T-cell (primary cell): ENCODE results near the gene MAPK8IP1. TPM values are rescaled to one million over a fixed set of nuclear protein-coding genes. Genes with fewer than 3 reads are reported as not detected.
"Not testable (repeated sequence)": the region's sequence is repeated elsewhere in the genome, so short reads cannot be mapped to it uniquely, and the experiment has no call there.

Experiments used
- ATAC-seq, 4 experiments: fragments of 200-7000 bp in 3 of 4; fragments of 150-1000 bp in 1 of 4; cut with Tn5 transposase; replicated peaks in 1 of 4; 1 replicate in 3 of 4; 2 replicates in 1 of 4; pipeline ENCODE4 v1.10.0; 2021; ENCODE audit warnings: moderate library complexity in 3 of 4, mild to moderate bottlenecking in 2 of 4, moderate number of reproducible peaks in 1 of 4
- CTCF ChIA-PET, 2 donors: fragments of 300-600 bp; sonication (Branson Sonifier 250); formaldehyde crosslinking; loops; one replicate each; lab custom pipeline; 2022; ENCODE audit warnings: antibody characterized with exemption in 2 of 2; lab: Charles Lee
- POLR2A ChIA-PET, 2 donors: fragments of 300-600 bp; sonication (Branson Sonifier 250); formaldehyde crosslinking; loops; one replicate each; lab custom pipeline; 2022; ENCODE audit warnings: antibody characterized with exemption in 2 of 2; lab: Charles Lee
- DNase-seq, 35 experiments: peaks; one replicate each; pipeline versions ENCODE4 v3.0.0 to v3.0.0-alpha.2; 2013 to 2023
- H3K27ac ChIP-seq: one replicate; pipeline ENCODE4 v1.5.1; 2013; ENCODE audit warnings: low read length
- H3K27me3 ChIP-seq, 2 experiments: replicated peaks in 1 of 2; 1 replicate in 1 of 2; 2 replicates in 1 of 2; pipeline versions ENCODE4 v1.6.1 to v1.7.0; 2013; ENCODE audit warnings: low read length in 1 of 2, mixed read lengths in 1 of 2; ENCODE audit not compliant: control insufficient read depth in 2 of 2, insufficient read depth in 2 of 2; ENCODE audit errors: extremely low read depth in 1 of 2
- H3K36me3 ChIP-seq, 2 donors: 1 replicate in 1 of 2; 2 replicates in 1 of 2; pipeline versions ENCODE4 v1.6.1 to v1.7.0; 2013; ENCODE audit warnings: low read length in 1 of 2; ENCODE audit not compliant: control insufficient read depth in 2 of 2, insufficient read depth in 1 of 2; ENCODE audit errors: extremely low read depth in 1 of 2
- H3K4me1 ChIP-seq, 2 experiments: 1 replicate in 1 of 2; 2 replicates in 1 of 2; pipeline versions ENCODE4 v1.6.1 to v1.7.0; 2013; ENCODE audit warnings: low read length in 2 of 2, mixed read lengths in 1 of 2; ENCODE audit not compliant: insufficient read depth in 2 of 2, control insufficient read depth in 1 of 2; ENCODE audit errors: extremely low read depth in 1 of 2
- H3K4me3 ChIP-seq, 2 donors: 1 replicate in 1 of 2; 2 replicates in 1 of 2; pipeline versions ENCODE4 v1.5.1 to v1.7.0; 2013; ENCODE audit warnings: mild to moderate bottlenecking in 2 of 2, low read length in 1 of 2, moderate library complexity in 1 of 2; ENCODE audit not compliant: control insufficient read depth in 1 of 2; ENCODE audit errors: extremely low read depth in 1 of 2
- H3K9me3 ChIP-seq: 2 replicates; pipeline ENCODE4 v1.7.0; 2013
- H3K27ac Mint-ChIP-seq, 2 donors: one replicate each; pipeline ENCODE4 v1.8.0; 2020 to 2021; ENCODE audit warnings: mild to moderate bottlenecking in 2 of 2, mixed read lengths in 2 of 2
- H3K27me3 Mint-ChIP-seq, 2 donors: one replicate each; pipeline ENCODE4 v1.8.0; 2021 to 2022; ENCODE audit warnings: mixed read lengths in 2 of 2
- H3K36me3 Mint-ChIP-seq: one replicate; pipeline ENCODE4 v1.8.0; 2021; ENCODE audit warnings: mixed read lengths
- H3K4me1 Mint-ChIP-seq, 3 donors: one replicate each; pipeline ENCODE4 v1.8.0; 2020 to 2022; ENCODE audit warnings: mixed read lengths in 3 of 3, mild to moderate bottlenecking in 1 of 3
- H3K4me3 Mint-ChIP-seq, 3 donors: one replicate each; pipeline ENCODE4 v1.8.0; 2020 to 2022; ENCODE audit warnings: mild to moderate bottlenecking in 3 of 3, mixed read lengths in 3 of 3, moderate library complexity in 3 of 3
- H3K9me3 Mint-ChIP-seq, 3 donors: one replicate each; pipeline ENCODE4 v1.8.0; 2020 to 2022; ENCODE audit warnings: mixed read lengths in 3 of 3
- WGBS: methylation state at CpG from one replicate; pipeline ENCODE4 v1.1.5; 2013; ENCODE audit warnings: missing lambda C conversion rate; ENCODE audit not compliant: insufficient coverage; 5-methylcytosine and 5-hydroxymethylcytosine counted together
- total RNA-seq, 35 experiments: library from RNA in 6 of 35; stranded (reverse) in 6 of 35; fragments of 120-200 nt in 1 of 35; gene quantifications; one replicate each; pipeline versions ENCODE4 v1.2.1 to v1.2.4 and lab custom pipeline; 2013 to 2026

The MAPK8IP1 gene
- total RNA-seq, 5 donors from 2014 or later (not counting 1 experiment from before 2014, with no cell fraction given): 0.90 to 9.9 (median 1.8) TPM

DNA sequence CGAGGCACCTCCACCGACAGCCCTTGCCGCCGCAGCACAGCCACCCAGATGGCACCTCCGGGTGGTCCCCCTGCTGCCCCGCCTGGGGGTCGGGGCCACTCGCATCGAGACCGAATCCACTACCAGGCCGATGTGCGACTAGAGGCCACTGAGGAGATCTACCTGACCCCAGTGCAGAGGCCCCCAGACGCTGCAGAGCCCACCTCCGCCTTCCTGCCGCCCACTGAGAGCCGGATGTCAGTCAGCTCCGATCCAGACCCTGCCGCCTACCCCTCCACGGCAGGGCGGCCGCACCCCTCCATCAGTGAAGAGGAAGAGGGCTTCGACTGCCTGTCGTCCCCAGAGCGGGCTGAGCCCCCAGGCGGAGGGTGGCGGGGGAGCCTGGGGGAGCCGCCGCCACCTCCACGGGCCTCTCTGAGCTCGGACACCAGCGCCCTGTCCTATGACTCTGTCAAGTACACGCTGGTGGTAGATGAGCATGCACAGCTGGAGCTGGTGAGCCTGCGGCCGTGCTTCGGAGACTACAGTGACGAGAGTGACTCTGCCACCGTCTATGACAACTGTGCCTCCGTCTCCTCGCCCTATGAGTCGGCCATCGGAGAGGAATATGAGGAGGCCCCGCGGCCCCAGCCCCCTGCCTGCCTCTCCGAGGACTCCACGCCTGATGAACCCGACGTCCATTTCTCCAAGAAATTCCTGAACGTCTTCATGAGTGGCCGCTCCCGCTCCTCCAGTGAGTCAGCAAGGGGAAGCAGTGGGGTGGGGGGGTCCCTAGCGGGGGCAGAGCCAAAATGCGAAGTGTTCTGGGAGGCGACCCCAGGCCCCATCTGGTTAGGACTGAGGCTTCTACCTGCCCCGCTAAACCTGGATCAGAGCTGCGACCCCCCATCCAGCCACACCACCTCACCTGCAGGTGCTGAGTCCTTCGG is 17.3 kb downstream of the MAPK8IP1 start:
- Mint-ChIP-seq H3K4me3 (no peak overlapping the region), H3K9me3 (no peaks in the 10 kb centered on the region), H3K27ac (no peak overlapping the region), H3K4me1 (peaks cover 10 to 18% (median 16%) of the 10 kb centered on the region in 3 donors), H3K36me3 (no peaks in the 10 kb centered on the region), H3K27me3 (peaks cover 12 to 18% of the 10 kb centered on the region in 2 donors)
- peaks cover 0 to 31% of the 10 kb centered on the region in 2 experiments for H3K4me1 ChIP-seq
- no peaks in the 10 kb centered on the region for H3K9me3 ChIP-seq
- H3K27me3 ChIP-seq: peaks cover 3 to 32% of the 10 kb centered on the region in 2 experiments
- CTCF ChIA-PET: no interaction called here
- H3K4me3 ChIP-seq: no peak overlapping the region
- POLR2A ChIA-PET: no interaction called here
- 88% methylated on average over 48 of the region's 56 CpGs for WGBS
- ATAC-seq: no peak
- no peaks in the 10 kb centered on the region for H3K36me3 ChIP-seq
- DNase-seq: no peak
- no peak overlapping the region for H3K27ac ChIP-seq

DNA sequence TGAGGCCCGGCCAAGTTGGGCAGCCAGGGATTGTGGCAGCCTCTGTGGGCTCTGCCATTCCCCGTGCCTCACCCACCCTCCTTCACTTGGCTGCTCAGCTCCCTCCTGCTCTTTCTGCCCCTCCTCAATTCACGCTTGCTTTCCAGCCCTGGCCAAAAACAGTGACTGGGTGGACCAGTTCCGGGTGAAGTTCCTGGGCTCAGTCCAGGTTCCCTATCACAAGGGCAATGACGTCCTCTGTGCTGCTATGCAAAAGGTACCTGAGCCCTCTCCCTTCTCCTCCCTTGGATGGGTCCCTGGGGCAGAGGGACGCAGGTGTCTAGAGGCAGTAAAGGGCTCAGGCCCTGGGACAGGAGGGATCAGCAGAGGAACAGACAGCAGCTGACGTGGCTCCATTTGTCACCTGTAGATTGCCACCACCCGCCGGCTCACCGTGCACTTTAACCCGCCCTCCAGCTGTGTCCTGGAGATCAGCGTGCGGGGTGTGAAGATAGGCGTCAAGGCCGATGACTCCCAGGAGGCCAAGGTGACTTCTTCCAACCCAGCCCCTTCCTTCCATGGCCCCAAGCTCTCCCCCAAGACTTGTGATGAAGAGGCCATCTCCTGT is 19.0 kb downstream of the MAPK8IP1 start:
- WGBS: 86% methylated on average over 11 of the region's 15 CpGs
- DNase-seq (no peak), ATAC-seq (no peak)
- Mint-ChIP-seq H3K27me3 (peaks cover 5% of the 10 kb centered on the region in 2 donors), H3K27ac (no peak overlapping the region), H3K36me3 (no peaks in the 10 kb centered on the region), H3K4me3 (no peak overlapping the region), H3K4me1 (peaks cover 9 to 13% (median 10%) of the 10 kb centered on the region in 3 donors), H3K9me3 (no peaks in the 10 kb centered on the region)
- Histone ChIP-seq H3K4me3 (no peak overlapping the region), H3K27ac (no peak overlapping the region), H3K27me3 (peaks cover 0 to 15% of the 10 kb centered on the region in 2 experiments), H3K9me3 (no peaks in the 10 kb centered on the region), H3K4me1 (peaks cover 0 to 23% of the 10 kb centered on the region in 2 experiments), H3K36me3 (peaks cover 0 to 5% of the 10 kb centered on the region in 2 donors)
- ChIA-PET POLR2A (no interaction called here), CTCF (no interaction called here)

DNA sequence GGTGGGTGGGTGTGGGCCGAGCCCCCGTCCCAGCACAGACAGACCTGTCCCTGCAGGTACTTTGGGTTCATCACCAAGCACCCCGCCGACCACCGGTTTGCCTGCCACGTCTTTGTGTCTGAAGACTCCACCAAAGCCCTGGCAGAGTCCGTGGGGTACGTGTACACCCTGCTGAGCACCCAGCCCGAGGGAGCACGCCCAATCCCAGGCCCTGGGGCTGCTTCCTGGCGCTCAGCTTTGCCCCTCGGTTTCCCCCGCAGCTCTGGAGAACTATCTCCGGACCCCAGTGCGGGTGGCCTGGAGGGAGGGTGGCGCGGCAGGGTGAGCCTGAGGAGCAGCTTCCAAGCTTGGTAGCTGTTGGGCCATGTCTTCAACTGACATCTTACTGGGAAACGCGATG is 19.6 kb downstream of the MAPK8IP1 start:
- no peaks in the 10 kb centered on the region for H3K9me3 Mint-ChIP-seq
- peaks cover 9 to 13% (median 10%) of the 10 kb centered on the region in 3 donors for H3K4me1 Mint-ChIP-seq
- POLR2A ChIA-PET: no interaction called here
- H3K36me3 Mint-ChIP-seq: no peaks in the 10 kb centered on the region
- ATAC-seq (no peak), DNase-seq (no peak)
- Histone ChIP-seq H3K4me3 (no peak overlapping the region), H3K4me1 (peaks cover 0 to 19% of the 10 kb centered on the region in 2 experiments), H3K9me3 (no peaks in the 10 kb centered on the region), H3K36me3 (peaks cover 0 to 11% of the 10 kb centered on the region in 2 donors), H3K27ac (no peak overlapping the region), H3K27me3 (peaks cover 0 to 11% of the 10 kb centered on the region in 2 experiments)
- peaks cover 5% of the 10 kb centered on the region in 2 donors for H3K27me3 Mint-ChIP-seq
- no peak overlapping the region for H3K27ac Mint-ChIP-seq
- H3K4me3 Mint-ChIP-seq: no peak overlapping the region
- WGBS: 85% methylated on average over 19 of the region's 19 CpGs
- CTCF ChIA-PET: no interaction called here

- DNase-seq, H3K27me3 ChIP-seq, H3K9me3 ChIP-seq, H3K27ac ChIP-seq, H3K9me3 Mint-ChIP-seq, H3K27me3 Mint-ChIP-seq, H3K27ac Mint-ChIP-seq, POLR2A ChIA-PET, CTCF ChIA-PET, H3K4me3 ChIP-seq, H3K4me3 Mint-ChIP-seq, H3K36me3 Mint-ChIP-seq: not testable (repeated sequence)
- peaks cover 8 to 11% (median 10%) of the 10 kb centered on the region in 3 donors for H3K4me1 Mint-ChIP-seq
- WGBS: 49% methylated on average over 3 of the region's 6 CpGs
- Histone ChIP-seq H3K4me1 (peaks cover 0 to 15% of the 10 kb centered on the region in 2 experiments), H3K36me3 (peaks cover 0 to 16% of the 10 kb centered on the region in 2 donors)
- ATAC-seq: peak in 1 of 4 experiments; percentile 18
Observed at GRCh38 chr11:45905576-45905975, 20.1 kb downstream of the MAPK8IP1 start.

DNA sequence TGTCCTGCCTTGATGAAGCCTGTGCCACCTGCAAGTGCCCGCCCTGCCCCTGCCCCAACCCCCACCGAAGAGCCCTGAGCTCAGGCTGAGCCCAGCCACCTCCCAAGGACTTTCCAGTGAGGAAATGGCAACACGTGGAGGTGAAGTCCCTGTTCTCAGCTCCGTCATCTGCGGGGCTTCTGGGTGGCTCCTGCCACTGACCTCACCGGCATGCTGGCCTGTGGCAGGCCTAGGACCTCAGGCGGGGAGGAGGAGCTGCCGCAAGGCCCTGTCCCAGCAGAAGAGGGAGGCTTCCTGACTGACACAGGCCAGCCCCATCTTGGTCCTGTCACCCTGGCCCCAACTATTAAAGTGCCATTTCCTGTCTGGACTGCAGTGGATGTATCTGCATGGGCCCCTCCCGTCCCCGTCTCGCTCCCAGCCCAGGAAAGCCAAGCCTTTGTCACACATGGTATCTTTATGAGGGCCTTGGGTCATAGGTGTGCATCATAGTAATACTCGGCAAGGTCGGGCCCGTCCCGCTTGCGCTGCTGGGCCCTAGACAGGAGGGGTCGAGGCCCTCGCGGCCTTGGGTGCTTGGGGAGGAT is 20.7 kb downstream of the MAPK8IP1 start:
- peaks cover 0 to 22% of the 10 kb centered on the region in 2 donors for H3K36me3 ChIP-seq
- no peak for DNase-seq
- H3K36me3 Mint-ChIP-seq: peaks cover 2% of the 10 kb centered on the region
- H3K27me3 ChIP-seq: peaks cover 0 to 2% of the 10 kb centered on the region in 2 experiments
- no peaks in the 10 kb centered on the region for H3K27me3 Mint-ChIP-seq
- ATAC-seq: peak in 1 of 4 experiments; percentile 2
- WGBS: 59% methylated on average over 14 of the region's 19 CpGs
- peaks cover 8 to 10% (median 9%) of the 10 kb centered on the region in 3 donors for H3K4me1 Mint-ChIP-seq
- no peak overlapping the region for H3K27ac Mint-ChIP-seq
- peaks cover 0 to 13% of the 10 kb centered on the region in 2 experiments for H3K4me1 ChIP-seq
- no peak overlapping the region for H3K4me3 ChIP-seq
- H3K9me3 Mint-ChIP-seq: no peaks in the 10 kb centered on the region
- POLR2A ChIA-PET: interaction anchor here in 1 of 2 donors (0.6 kb wide), 1 partner anchor 718 kb away, joined by 6 read pairs; no protein-coding TSS in a partner anchor
- H3K4me3 Mint-ChIP-seq: no peak overlapping the region
- CTCF ChIA-PET: interaction anchor here in 1 of 2 donors (0.6 kb wide), 1 partner anchor 36 kb away, joined by 3 read pairs; no protein-coding TSS in a partner anchor
- H3K9me3 ChIP-seq: no peaks in the 10 kb centered on the region
- H3K27ac ChIP-seq: no peak overlapping the region

- peaks cover 0 to 13% of the 10 kb centered on the region in 2 experiments for H3K4me1 ChIP-seq
- POLR2A ChIA-PET: no interaction called here
- DNase-seq: no peak
- no peaks in the 10 kb centered on the region for H3K9me3 Mint-ChIP-seq
- peaks cover 4% of the 10 kb centered on the region for H3K36me3 Mint-ChIP-seq
- 76% methylated on average over 16 of the region's 18 CpGs for WGBS
- ATAC-seq: no peak
- no peak within 1 kb of the TSS for H3K27ac ChIP-seq
- no peak within 1 kb of the TSS for H3K4me3 Mint-ChIP-seq
- peaks cover 8 to 10% (median 9%) of the 10 kb centered on the region in 3 donors for H3K4me1 Mint-ChIP-seq
- no peaks in the 10 kb centered on the region for H3K9me3 ChIP-seq
- no peak within 1 kb of the TSS for H3K27ac Mint-ChIP-seq
- H3K27me3 ChIP-seq: no peaks in the 10 kb centered on the region
- no peak within 1 kb of the TSS for H3K4me3 ChIP-seq
- H3K27me3 Mint-ChIP-seq: no peaks in the 10 kb centered on the region
- H3K36me3 ChIP-seq: peaks cover 2 to 31% of the 10 kb centered on the region in 2 donors
- CTCF ChIA-PET: no interaction called here
Observed at GRCh38 chr11:45906965-45907611, 21.6 kb downstream of the MAPK8IP1 start, which contains the start of gene FREY1. FREY1 (minus strand) TSS chr11:45907271; CDS start chr11:45907245, 26 bp downstream.
